GM12875 (cell line): ENCODE data around the gene PGLYRP1.

ENCODE experiments used
- H3K4me3 ChIP-seq: one replicate; pipeline ENCODE4 v1.5.1; 2011; ENCODE audit warnings: low read depth, low read length, control low read depth
- TF ChIP-seq, protein P1 (sequence below): IDR thresholded peaks from 2 replicates; pipeline ENCODE4 v1.5.1; 2011; ENCODE audit warnings: low read depth, mild to moderate bottlenecking, control low read depth, inconsistent platforms, low read length, moderate library complexity, borderline replicate concordance; ENCODE audit not compliant: insufficient read depth

PGLYRP1 gene

DNA sequence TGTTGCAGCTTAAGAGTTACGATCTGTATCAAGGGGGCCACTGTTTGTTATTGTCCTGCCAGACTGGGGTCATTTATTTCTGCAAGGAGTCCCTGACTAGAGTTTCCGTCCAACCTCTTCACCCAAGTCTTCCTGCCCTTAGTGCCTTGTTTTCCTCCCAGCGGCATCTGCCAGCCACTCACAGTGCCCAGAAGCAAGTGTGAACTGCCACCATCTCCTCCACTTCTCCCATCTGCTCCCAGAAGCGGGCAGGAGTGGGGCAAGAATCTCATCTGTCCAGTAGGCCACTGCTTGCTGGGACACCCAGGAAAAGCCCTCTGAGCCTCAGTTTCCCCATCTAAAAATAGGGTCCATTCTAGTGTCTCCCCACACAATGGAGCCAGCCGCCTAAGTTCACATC, 53.2 kb downstream of the PGLYRP1 start:
- TF ChIP-seq, protein P1, sequence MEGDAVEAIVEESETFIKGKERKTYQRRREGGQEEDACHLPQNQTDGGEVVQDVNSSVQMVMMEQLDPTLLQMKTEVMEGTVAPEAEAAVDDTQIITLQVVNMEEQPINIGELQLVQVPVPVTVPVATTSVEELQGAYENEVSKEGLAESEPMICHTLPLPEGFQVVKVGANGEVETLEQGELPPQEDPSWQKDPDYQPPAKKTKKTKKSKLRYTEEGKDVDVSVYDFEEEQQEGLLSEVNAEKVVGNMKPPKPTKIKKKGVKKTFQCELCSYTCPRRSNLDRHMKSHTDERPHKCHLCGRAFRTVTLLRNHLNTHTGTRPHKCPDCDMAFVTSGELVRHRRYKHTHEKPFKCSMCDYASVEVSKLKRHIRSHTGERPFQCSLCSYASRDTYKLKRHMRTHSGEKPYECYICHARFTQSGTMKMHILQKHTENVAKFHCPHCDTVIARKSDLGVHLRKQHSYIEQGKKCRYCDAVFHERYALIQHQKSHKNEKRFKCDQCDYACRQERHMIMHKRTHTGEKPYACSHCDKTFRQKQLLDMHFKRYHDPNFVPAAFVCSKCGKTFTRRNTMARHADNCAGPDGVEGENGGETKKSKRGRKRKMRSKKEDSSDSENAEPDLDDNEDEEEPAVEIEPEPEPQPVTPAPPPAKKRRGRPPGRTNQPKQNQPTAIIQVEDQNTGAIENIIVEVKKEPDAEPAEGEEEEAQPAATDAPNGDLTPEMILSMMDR = no peak
- no peak overlapping the region for H3K4me3 ChIP-seq
